Loucy (cell line): ENCODE results near the gene CACFD1.

ENCODE experiments used
- H2AFZ ChIP-seq: fragments of 200-600 bp; sonication (generic); 2 replicates; pipeline ENCODE4 v1.6.0; 2016; ENCODE audit warnings: antibody characterized with exemption, mild to moderate bottlenecking, low read length, moderate library complexity
- H3F3A ChIP-seq: fragments of 200-600 bp; 2 replicates; pipeline ENCODE4 v1.6.0; 2016; ENCODE audit warnings: antibody characterized with exemption, low read depth, mild to moderate bottlenecking
- H3K27me3 ChIP-seq: fragments of 200-600 bp; sonication (generic); 2 replicates; pipeline ENCODE4 v1.6.1; 2014; ENCODE audit warnings: low read length, mild to moderate bottlenecking; ENCODE audit not compliant: insufficient read depth, poor library complexity, severe bottlenecking
- H3K36me3 ChIP-seq: fragments of 200-600 bp; sonication (generic); 2 replicates; pipeline ENCODE4 v1.6.1; 2016; ENCODE audit warnings: low read length; ENCODE audit not compliant: insufficient read depth
- H3K4me1 ChIP-seq: fragments of 200-600 bp; sonication (generic); 2 replicates; pipeline ENCODE4 v1.5.1; 2014; ENCODE audit warnings: low read length, mild to moderate bottlenecking; ENCODE audit not compliant: insufficient read depth, poor library complexity, severe bottlenecking
- H3K4me2 ChIP-seq: fragments of 200-600 bp; sonication (generic); 2 replicates; pipeline ENCODE4 v1.6.0; 2014; ENCODE audit warnings: antibody characterized with exemption, low read length, low read depth, mild to moderate bottlenecking; ENCODE audit not compliant: poor library complexity, severe bottlenecking
- H3K4me3 ChIP-seq: fragments of 200-600 bp; sonication (generic); 2 replicates; pipeline ENCODE4 v1.5.1; 2014; ENCODE audit warnings: low read length, mild to moderate bottlenecking, mixed read lengths; ENCODE audit not compliant: poor library complexity, severe bottlenecking
- H3K79me2 ChIP-seq: fragments of 200-600 bp; sonication (generic); 2 replicates; pipeline ENCODE4 v1.6.1; 2014; ENCODE audit warnings: low read length; ENCODE audit not compliant: insufficient read depth
- H3K9ac ChIP-seq: fragments of 200-600 bp; sonication (generic); 2 replicates; pipeline ENCODE4 v1.6.0; 2014; ENCODE audit warnings: mild to moderate bottlenecking, low read depth, low read length, moderate library complexity; ENCODE audit not compliant: poor library complexity, severe bottlenecking
- H3K9me2 ChIP-seq: fragments of 200-600 bp; sonication (generic); replicated peaks from 2 replicates; pipeline ENCODE4 v1.6.1; 2016; ENCODE audit warnings: low read depth, low read length, mixed read lengths
- H3K9me3 ChIP-seq: fragments of 200-600 bp; sonication (generic); 2 replicates; pipeline ENCODE4 v1.6.1; 2014; ENCODE audit warnings: mild to moderate bottlenecking, antibody characterized with exemption, low read length, low read depth; ENCODE audit not compliant: insufficient read depth
- H4K20me1 ChIP-seq: fragments of 200-600 bp; sonication (generic); 2 replicates; pipeline ENCODE4 v1.6.0; 2014; ENCODE audit warnings: antibody characterized with exemption, low read length, mild to moderate bottlenecking; ENCODE audit not compliant: insufficient read depth, poor library complexity, severe bottlenecking
- CTCF ChIP-seq: fragments of 200-600 bp; sonication (generic); conservative IDR thresholded peaks from 2 replicates; pipeline ENCODE4 v1.5.1; 2014; ENCODE audit warnings: mild to moderate bottlenecking, antibody characterized with exemption, low read length
- EZH2phosphoT487 ChIP-seq: fragments of 200-600 bp; IDR thresholded peaks from 2 replicates; pipeline ENCODE4 v1.6.1; 2018; ENCODE audit warnings: antibody characterized with exemption, mild to moderate bottlenecking, moderate library complexity, borderline replicate concordance

Gene CACFD1

DNA sequence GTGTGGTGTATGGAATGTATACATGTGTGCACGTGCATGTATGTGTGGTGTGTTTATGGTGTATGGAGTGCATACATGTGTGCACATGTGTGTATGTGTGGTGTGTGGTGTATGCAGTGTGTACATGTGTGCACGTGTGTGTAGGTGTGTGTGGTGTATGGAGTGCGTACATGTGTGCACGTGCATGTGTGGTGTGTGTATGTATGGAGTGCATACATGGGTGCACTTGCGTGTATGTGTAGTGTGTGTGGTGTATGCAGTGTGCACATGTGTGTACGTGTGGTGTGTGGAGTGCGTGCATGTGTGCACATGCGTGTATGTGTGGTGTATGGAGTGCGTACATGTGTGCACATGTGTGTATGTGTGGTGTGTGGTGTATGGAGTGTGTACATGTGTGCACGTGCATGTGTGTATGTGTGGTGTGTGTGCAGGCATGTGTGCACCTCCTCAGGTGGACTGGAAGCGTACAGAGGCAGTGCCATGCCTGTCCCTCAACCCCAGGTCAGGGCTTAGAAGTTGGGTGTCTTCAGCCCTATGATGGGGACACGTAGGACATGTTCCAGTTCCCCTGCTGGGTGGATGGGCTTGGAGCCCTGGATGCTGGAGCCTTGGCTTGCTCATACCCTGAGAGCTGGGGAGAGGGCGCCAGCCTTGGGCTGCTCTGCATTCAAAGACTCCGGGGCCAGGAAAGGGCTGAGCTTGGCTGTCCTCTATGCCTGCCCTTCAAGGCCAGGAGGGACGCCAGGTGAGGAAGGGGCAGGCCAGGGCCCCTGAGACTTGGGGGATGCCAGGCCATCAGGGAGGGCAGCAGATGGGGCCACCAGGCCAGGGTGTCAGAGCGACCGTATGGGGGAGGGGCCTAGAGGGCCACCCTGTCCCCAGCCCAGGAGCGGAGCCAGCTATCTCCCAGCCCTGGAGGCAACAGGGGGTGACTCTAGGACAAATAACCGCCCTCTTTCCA lies 52.8 kb downstream of the CACFD1 start:
- no peaks in the 10 kb centered on the region for H3K9me2 ChIP-seq
- no peaks in the 10 kb centered on the region for H3K9me3 ChIP-seq
- H3K36me3 ChIP-seq, result no peaks in the 10 kb centered on the region
- no peaks in the 10 kb centered on the region for H4K20me1 ChIP-seq
- H3K4me2 ChIP-seq, result no peak overlapping the region
- H2AFZ ChIP-seq, result no peak overlapping the region
- H3K79me2 ChIP-seq, result no peaks in the 10 kb centered on the region
- peaks cover 38% of the 10 kb centered on the region for H3K4me1 ChIP-seq
- H3F3A ChIP-seq, result 0 out of 2 replicates have a peak, but pooled peaks cover 5% of the 10 kb centered on the region
- no peak overlapping the region for H3K4me3 ChIP-seq
- no peak for TF ChIP-seq CTCF
- no peak for TF ChIP-seq EZH2phosphoT487
- H3K9ac ChIP-seq, result no peak overlapping the region
- no peaks in the 10 kb centered on the region for H3K27me3 ChIP-seq

GRCh38 chr9:133513214-133514100 lies 53.7 kb downstream of the CACFD1 start:
- no peak for TF ChIP-seq EZH2phosphoT487
- TF ChIP-seq CTCF, result no peak
- H3F3A ChIP-seq, result 0 out of 2 replicates have a peak, but pooled peaks cover 5% of the 10 kb centered on the region
- no peak overlapping the region for H3K4me2 ChIP-seq
- H4K20me1 ChIP-seq, result no peaks in the 10 kb centered on the region
- H3K4me1 ChIP-seq, result peaks cover 28% of the 10 kb centered on the region
- H3K9ac ChIP-seq, result no peak overlapping the region
- no peaks in the 10 kb centered on the region for H3K9me2 ChIP-seq
- H2AFZ ChIP-seq, result no peak overlapping the region
- H3K79me2 ChIP-seq, result no peaks in the 10 kb centered on the region
- H3K36me3 ChIP-seq, result no peaks in the 10 kb centered on the region
- no peak overlapping the region for H3K4me3 ChIP-seq
- no peaks in the 10 kb centered on the region for H3K9me3 ChIP-seq
- H3K27me3 ChIP-seq, result no peaks in the 10 kb centered on the region

- H2AFZ ChIP-seq, result no peak overlapping the region
- no peaks in the 10 kb centered on the region for H4K20me1 ChIP-seq
- no peaks in the 10 kb centered on the region for H3K79me2 ChIP-seq
- no peaks in the 10 kb centered on the region for H3K9me2 ChIP-seq
- H3K9ac ChIP-seq, result peak overlapping the region; percentile 27
- no peaks in the 10 kb centered on the region for H3F3A ChIP-seq
- H3K4me1 ChIP-seq, result peaks cover 18% of the 10 kb centered on the region
- TF ChIP-seq EZH2phosphoT487 (no peak), CTCF (no peak)
- no peaks in the 10 kb centered on the region for H3K36me3 ChIP-seq
- H3K27me3 ChIP-seq, result no peaks in the 10 kb centered on the region
- H3K4me3 ChIP-seq, result no peak overlapping the region
- no peak overlapping the region for H3K4me2 ChIP-seq
- H3K9me3 ChIP-seq, result no peaks in the 10 kb centered on the region
These were observed 54.9 kb downstream of the CACFD1 start for GRCh38 chr9:133514460-133515239.
